Right ventricle myocardium inferior (tissue), 1 donor: ENCODE measurements around the gene CLMN. TPM values are rescaled to one million over a fixed set of nuclear protein-coding genes. Genes with fewer than 3 reads are reported as not detected.

Experiments
- ATAC-seq: fragments of 200-7000 bp; cut with Tn5 transposase; one replicate; pipeline ENCODE4 v1.9.1; 2020; ENCODE audit warnings: mild to moderate bottlenecking, moderate library complexity
- DNase-seq: peaks from one replicate; pipeline ENCODE4 v3.0.0; 2021; ENCODE audit errors: missing footprints
- intact Hi-C: fragments of 100-400 bp; cut with DNase I; formaldehyde crosslinking; loops from one replicate; pipeline ENCODE4 v1.11.0; 2022
- total RNA-seq: library from RNA; stranded (reverse); fragmentation: NEBNext Ultra II Directional; extraction: Animal tissue kit (Norgen Biotek cat#: 25700); gene quantifications from one replicate; pipeline ENCODE4 v1.2.1, GENCODE V29; 2021
- donor health status: DM: no; HTN: yes; CAD: no; lungs with severe emphysema.

CLMN gene
- total RNA-seq, 1 donor from 2014 or later: 7.6 TPM

DNA sequence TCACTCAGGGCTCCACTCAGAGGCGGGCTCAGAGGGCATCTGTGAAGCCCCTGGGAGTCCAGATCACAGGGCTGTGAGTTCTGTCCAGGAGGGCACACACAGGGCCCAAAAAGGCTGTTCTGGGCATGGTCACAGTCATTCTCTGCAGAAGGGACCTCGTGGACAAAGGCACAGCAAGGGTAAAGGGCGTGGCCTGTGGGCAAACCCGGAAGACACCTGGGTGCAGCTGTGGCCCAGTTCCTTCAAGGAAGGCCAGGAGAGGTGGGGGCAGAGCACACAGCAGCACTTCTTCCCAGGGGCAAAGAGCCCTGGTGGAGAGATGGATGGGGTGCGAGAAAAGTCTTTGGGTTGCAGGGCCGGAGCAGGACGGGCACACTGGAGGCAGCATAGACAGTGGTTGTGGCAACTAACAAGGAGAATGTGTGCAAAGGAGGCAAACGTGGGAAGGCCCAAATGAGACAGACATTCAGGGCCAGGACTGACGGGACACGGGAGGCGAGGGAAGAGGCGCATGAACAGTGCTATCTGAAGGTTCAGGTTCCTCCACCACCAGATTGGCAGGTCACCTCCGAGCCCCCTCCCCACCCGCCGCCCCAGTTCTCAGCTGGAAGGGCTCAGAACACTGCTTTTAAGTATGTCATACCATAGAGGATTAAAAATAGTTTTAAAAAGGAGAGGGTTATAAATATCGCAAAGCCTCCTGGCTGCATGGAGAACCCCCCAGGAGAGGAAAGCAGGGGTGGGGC, 8.9 kb downstream of the CLMN start:
- no peak for DNase-seq
- intact Hi-C loops: no loop called here
- ATAC-seq: no peak

DNA sequence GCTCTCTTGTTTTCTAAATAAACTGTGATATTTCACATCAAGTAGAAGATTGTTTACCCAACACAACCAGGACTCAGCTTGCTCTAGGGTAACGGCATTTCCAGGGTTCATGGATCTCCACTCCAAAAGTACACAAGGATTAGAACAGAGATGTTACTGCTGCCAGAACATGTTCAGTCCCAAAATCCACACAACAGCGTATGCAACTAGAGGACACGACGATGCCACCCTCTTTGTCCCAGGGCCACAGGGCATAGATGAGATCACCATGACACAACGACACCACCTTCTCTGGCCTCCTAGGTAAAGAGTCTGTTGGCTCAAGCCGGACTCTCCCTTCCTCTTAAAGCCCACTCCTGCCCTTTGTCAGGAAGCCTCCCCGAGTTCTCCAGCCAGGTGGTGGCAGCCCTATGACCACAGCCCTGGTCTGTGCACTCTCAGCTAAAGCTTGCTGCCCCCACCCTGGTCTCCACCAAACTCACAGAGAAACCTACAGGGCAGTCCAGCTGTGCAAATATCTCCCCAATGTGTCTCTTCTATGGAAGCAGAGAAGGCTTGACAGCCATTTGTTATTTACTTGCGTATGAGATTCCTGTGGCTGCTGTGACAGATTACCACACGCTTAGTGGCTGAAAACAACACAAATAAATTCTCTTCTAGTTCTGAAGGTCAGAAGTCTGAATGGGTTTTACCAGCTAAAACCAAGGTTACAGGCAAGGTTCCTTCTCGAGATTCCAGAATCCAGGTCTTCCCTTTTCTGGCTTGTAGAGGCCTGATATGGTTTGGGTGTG, 10.3 kb downstream of the CLMN start:
- ATAC-seq (no peak), DNase-seq (no peak)
- intact Hi-C loops: no loop called here

DNA sequence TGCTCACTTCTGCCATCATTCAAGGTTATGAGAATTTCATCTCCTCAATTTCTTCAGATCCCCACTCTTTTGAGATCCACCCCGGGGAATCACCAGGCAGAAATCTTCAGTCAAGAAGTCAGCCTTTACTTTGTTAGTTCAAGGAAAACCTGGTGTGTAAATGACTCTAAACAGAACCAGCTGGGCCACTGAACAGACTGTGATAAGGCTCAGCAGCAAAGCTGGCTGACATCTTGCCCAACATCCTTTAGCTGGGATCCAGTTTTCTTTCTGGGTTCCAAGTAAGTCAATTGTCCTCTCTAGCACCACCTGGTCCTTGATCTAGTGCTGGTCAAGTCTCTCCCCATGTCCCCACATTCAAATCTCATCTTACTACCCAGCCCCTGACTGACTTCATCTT, 11.6 kb downstream of the CLMN start:
- intact Hi-C loops: no loop called here
- DNase-seq (no peak), ATAC-seq (peak; percentile 52)

DNA sequence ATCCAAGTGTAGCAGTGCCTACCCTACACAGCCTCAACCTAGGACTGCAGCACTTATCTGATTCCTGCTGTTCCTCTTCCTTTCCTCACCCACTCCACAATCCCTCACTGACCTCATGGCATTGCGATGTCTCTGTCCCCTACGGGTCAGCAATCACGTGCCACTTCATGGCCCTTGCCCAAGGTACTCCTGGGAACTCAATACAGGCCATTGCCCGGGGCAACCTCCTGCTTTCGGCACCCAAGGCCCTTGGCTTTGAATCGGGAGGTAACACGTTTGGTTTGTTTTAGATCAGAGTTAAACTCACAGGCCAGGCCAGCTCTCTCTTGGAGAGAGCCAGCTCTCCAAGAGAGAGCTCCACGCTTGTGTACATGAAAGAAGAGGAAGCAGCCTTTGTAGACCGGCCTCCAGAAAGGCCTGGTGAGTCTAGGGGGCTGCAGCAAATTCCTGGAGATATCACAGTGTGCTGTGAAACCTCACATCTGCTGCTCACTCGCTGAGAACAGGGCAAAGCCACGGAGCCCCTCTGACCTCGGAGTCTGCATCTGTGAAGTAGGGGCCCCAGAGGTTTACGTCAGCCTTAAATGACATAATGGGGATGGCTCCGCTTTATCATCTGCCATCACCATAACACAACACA, 12.2 kb downstream of the CLMN start:
- peak; percentile 73 for DNase-seq

DNA sequence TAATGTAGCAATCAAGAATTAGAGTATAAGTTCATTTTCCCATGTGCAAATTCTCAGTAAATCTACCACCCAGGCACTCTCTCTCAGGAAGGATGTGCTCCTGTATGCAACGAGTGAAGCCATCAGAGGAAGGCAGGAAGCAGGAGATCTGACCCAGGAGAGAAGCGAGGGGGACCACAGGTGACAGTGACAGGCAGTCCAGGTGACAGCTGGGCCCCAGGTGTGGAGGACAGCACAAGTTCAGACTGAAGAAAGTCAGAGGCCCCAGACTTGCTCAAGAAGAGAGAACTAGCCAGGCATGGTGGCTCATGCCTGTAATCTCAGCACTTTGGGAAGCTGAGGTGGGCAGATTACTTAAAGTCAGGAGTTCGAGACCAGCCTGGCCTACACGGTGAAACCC, 13.8 kb downstream of the CLMN start:
- ATAC-seq (no peak), DNase-seq (no peak)
- intact Hi-C loops: no loop called here

More for the DNA sequence above, 12.2 kb downstream of the CLMN start:
- ATAC-seq: peak; percentile 85
- intact Hi-C loops: no loop called here

DNA sequence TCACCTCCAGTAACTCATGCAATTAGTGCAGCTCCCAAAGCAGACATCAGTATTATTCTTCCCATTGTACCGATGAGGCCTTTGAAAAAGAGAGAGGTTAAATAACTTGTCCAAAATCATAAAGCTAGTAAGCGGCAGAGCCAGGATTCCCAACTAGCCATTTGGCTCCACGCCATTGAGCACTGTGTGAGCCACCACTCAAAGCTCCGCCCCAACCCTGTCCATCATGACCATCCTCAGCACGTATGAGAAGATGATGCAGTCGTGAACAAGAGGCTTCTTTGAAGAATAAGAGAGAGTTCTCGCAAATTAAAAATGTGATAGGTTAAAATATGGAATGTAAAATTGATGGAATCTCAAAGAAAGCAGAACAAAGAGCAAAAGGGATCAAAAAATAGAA, 14.6 kb downstream of the CLMN start:
- intact Hi-C loops: no loop called here
- ATAC-seq: no peak
- no peak for DNase-seq

DNA sequence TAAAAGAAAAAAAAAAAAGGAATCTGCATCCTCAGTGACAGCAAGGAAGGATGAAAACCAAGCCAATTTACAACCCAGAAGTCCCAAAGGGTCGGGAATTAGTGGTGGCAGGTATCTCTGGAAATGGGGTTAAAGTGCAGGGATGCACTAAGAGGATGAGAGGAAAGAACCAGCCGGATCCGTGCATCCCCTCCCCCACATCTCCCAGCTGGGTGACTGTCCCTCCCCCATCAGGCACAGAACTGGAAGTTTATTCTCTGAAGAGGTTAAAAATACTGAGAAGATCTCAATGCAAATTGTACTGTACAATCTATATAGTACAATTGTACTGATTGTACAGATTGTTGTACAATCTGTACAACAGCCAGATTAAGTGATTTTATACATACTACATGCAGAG, 15.4 kb downstream of the CLMN start:
- ATAC-seq: no peak
- intact Hi-C loops: no loop called here
- DNase-seq: no peak

DNA sequence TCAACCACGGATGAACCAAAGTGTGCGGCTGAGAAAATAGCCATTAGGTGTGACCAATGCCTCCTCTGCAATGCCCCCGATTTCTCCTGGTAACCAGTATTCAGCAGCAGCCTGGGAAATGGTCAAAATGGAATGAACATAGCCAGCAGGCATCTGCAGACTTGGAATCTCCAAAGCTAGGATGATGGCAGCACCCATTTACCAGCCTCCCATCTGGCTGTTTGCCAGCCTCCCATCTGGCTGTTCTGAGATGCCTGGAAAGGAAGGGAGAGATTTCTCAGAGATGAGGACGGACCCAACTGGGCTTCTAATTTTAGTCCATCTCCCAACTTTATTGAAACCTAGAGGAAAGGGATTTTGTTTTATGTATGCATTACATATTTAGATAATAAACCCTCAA, 16.2 kb downstream of the CLMN start:
- intact Hi-C loops: no loop called here
- no peak for DNase-seq
- no peak for ATAC-seq

DNA sequence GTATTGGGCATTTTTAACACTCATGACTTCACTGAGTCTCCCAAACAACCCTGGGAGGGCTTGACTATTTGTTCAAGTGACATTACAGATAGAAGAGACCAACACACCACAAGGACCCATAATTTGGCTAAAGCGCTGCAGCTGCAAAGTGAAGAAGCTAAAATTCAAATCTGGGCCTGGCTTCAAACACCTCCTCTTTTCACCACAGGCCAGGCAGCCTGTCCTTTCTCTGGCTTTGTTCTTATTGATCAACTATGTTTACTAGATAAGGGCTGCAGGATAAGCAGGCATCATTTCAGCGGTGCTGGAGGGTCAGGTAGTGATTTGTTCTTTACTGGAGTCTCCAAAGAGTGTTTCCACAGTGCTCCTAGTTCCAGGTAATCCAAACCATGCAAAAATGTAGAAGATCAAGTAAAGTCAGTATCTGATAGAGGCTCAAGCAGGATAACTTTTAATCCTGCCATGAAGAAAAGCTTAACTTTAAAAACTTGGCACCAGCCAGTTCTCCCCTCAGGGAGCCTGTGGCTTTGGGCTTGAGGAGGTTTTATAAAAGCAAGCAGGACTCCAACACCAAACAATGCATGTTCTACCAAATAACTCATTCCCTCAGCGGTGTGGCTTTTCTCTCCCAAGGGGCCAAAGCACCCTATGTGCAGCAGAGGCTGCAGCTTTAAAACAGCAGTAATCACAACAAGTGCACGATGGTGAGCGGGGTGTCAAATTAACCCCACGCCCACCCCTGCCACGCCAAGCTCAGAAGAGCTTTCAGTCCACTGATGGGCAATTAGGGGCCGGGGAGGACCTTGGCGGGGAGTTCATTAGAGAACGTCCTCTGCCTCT, 16.8 kb downstream of the CLMN start:
- DNase-seq (no peak), ATAC-seq (no peak)
- intact Hi-C loops: no loop called here

DNA sequence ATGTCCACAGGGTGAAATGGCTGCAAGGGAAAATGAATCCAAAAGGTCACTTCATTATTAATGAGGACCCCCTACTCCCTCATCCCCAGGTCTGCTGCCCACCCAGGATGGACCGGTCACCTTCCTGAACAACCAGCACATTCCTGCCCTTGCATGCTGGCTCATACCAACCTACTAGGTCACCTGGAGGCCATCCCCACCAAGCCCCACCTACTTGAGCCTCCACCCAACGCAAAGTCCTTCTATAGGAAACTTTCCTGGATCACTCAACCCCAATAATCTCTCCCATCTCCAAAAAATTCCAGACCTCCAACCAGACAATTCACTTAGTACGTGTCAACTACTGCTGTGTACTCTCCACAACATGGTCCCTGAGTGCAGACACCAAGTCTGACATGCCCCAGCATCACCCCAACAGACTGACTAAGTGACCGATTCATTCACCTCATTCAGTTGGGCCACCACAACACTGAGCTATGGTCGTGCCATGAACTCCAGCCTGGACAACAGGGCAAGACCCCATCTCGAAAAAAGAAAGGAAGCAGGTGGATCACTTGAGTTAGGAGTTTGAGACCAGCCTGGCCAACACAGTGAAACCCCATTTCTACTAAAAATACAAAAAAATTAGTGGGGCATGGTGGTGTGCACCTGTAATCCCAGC, 18.1 kb downstream of the CLMN start:
- intact Hi-C loops: no loop called here
- ATAC-seq: no peak

DNA sequence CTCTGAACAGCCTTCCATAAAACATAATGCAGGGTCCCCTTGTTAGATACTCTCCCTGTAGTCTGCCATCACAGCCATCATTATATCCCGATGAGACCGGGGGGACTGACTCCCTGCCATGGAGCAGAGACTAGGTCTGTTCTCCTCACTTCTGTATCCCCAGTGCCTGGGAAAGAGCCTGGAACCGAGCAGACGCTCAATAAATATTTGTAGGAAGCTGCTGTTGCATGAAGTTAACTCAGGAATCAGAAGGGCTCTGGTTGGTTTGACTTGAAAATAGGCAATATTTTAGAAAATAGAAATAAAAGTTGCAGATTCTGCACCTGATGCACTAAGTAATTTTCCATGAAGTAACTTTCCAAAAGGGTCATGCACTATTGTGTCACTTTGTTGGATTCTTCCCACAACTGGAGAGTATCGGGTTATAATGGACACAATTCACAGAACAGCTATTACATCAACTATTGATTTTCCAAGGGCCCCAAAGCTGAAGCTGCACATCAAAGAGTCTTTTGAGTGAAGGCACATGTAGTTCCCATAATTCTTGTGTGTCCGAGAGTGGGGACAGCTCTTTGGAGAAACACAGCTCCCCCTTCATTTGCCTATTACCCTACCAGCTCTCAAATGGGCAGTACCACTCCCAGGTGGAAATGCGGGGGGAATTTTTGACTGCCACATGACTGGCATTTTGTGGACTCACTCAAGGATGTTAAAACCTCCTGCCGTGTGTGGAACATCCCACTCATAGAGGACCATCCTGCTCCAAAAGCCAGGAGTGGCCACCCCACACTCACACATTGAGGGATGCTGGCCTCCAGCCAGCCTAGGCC, 18.8 kb downstream of the CLMN start:
- DNase-seq (no peak), ATAC-seq (no peak)
- intact Hi-C loops: no loop called here

More for the DNA sequence above, 18.1 kb downstream of the CLMN start:
- no peak for DNase-seq

DNA sequence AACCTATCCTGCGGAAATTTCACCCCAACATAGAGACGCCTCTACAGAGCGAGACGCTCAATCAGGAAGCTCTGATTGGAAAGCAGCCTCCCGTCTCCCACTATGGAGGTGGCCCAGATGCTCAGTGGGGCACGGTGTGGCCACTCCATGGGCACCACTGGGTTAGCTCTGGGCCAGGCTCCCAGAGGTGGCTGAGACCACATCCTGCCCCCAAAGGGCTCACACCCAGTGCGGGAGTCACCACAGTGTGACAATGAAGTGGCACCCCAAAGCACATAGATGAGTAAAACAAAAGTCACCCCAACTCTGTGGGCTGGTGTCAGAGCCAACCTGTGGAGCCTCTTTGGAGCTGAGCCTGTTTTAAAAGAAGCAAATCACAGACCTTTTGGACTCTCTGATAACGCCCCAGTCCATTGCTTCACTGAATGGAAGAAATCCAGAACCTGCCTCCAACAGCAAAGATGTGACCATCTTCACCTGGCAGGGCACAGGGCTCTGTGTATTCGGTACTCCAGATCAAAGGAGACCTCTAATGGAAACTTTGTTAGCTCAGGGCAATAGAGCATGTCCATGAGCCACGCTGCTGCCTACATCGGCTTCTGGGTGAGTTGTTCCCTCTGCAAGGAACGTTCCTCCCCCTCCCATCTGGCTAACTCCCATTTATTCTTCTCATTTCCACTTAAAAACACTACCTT, 19.6 kb downstream of the CLMN start:
- DNase-seq (no peak), ATAC-seq (peak; percentile 11)
- intact Hi-C loops: no loop called here

DNA sequence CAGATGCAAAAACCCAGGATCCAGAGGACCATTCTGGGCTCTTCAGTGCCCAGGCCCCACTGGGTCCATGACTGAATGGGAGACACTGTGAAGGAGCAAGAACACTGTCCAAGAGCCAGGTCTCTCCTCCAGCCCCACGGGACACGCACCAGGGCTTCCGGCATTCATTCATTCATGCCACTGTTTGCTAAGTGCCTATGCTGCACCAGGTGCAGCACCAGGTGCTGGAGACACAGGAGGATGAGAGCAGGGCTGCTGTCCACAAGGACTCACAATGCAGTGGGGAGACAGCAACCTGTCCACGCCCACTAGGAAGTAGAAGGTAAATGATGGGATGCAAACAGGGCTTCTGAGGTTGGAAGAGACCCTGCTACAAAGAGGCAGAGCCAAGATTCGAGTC, 20.4 kb downstream of the CLMN start:
- intact Hi-C loops: no loop called here
- ATAC-seq (no peak), DNase-seq (no peak)

DNA sequence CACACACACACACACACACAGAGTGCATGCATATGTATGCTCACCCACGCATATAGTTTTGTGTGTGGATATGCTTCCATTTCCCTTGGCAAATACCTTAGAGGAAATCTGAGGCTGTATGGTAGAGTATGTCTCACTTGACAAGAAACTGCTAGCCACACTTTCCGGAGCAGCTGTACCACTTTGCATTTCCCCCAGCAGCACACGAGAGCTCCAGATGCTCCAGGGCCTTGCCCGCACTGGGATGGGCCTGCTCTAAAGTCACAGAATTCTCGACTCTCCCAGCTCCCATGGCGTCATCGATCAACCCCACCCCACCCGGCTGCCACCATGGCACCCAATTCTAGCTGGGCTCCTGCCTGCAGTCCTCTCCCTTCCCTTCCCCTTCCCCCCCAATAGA, 21.9 kb downstream of the CLMN start:
- ATAC-seq (no peak), DNase-seq (no peak)
- intact Hi-C loops: no loop called here

DNA sequence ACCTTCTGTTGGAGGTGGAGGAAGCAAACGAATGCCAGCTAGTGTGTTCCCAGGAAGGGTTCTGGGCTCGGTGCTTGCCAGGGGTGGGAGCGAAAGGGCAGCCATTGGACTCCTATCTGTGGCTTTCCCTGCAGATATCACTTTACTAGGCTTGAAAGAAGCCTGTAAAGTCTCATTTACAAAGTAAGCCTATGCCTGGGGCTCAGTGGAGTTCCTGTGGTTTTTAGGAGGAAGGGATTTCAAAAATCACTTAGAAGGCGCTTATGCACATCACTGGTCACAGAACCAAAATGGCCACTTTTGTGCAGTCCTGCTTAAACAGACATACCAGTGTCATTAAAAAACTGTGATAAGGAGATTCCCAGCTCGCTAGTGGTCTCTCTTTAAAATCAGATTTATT, 22.7 kb downstream of the CLMN start:
- DNase-seq (no peak), ATAC-seq (no peak)
- intact Hi-C loops: no loop called here

DNA sequence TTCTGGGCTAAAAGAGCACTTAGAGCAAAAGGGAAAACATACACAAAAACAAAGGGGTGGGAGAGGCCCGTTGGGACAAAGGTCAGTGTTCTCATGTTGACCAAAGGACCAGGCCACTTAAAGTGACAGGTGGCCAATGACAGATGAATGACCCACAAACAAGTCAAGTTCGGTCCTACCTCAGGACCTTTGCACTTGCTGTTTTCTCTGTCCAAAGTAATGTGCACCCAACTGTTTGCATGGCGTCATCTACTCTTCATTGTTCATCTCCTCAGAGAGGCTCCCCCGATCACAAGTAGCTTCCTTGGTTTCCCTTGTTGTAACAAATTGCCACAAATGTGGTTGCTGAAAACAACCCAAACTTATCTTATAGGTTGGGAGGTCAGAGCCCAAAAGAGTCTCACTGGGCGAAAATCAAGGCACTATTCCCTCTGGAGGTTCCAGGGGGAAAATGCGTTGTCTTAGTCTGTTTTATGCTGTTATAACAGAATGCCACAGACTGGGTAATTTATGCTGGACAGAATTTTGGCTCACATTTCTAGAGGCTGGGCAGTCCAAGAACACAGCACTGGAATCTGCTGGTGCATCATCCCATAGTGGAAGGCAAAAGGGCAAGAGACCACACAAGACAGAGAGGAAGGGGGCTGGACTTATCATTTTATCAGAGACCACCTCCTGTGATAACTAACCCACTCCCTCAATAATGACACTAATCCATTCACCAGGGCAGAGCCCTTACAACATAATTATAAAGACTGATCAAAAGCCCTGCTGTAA, 23.9 kb downstream of the CLMN start:
- DNase-seq (no peak), ATAC-seq (no peak)
- intact Hi-C loops: no loop called here
